Ovary (tissue), 3 donors: ENCODE results near the gene FHOD3.

ENCODE experiments used
- POLR2A ChIP-seq: fragments of 450-650 bp; IDR thresholded peaks from one replicate; pipeline ENCODE4 v1.6.1; 2017; ENCODE audit warnings: antibody characterized with exemption, mild to moderate bottlenecking, moderate library complexity
- TF ChIP-seq, protein P1 (sequence below), 3 donors: fragments of 450-650 bp in 2 of 3; fragments of 200-600 bp in 1 of 3; IDR thresholded peaks; one replicate each; pipeline versions ENCODE4 v1.5.1 to v1.8.0; 2016 to 2022; ENCODE audit warnings: antibody characterized with exemption in 3 of 3, mild to moderate bottlenecking in 1 of 3
- donor health status: DM: no; HTN: no; CAD: no.

DNA sequence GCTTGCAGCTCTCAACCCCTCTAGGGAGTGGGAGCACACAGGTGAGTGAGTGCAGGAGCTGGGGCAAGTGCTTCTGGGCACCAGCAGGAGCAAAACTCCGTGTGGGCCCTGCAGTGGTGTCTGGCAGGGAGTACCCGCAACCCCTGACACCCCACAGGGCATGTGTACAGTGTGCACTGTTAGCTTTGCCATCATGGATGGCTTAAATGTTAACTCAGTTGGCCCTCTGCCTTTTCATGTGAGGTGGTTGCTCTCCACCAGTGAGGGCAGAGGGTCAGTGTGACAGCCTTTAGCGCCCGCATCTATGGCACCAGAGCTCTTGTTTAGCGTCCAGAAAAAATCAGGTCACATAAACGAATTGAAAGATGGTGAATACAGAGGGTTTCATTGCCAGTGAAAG is 438.6 kb downstream of the FHOD3 start:
- no peak for TF ChIP-seq POLR2A
- TF ChIP-seq, protein P1, sequence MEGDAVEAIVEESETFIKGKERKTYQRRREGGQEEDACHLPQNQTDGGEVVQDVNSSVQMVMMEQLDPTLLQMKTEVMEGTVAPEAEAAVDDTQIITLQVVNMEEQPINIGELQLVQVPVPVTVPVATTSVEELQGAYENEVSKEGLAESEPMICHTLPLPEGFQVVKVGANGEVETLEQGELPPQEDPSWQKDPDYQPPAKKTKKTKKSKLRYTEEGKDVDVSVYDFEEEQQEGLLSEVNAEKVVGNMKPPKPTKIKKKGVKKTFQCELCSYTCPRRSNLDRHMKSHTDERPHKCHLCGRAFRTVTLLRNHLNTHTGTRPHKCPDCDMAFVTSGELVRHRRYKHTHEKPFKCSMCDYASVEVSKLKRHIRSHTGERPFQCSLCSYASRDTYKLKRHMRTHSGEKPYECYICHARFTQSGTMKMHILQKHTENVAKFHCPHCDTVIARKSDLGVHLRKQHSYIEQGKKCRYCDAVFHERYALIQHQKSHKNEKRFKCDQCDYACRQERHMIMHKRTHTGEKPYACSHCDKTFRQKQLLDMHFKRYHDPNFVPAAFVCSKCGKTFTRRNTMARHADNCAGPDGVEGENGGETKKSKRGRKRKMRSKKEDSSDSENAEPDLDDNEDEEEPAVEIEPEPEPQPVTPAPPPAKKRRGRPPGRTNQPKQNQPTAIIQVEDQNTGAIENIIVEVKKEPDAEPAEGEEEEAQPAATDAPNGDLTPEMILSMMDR (IDR thresholded peaks at IDR 0.05): no peak
